Activated CD8-positive, alpha-beta memory T cell treated with anti-CD3 and anti-CD28 coated beads, Interleukin-2, amount 10 ng/mL, durations not matched to agents 7 days and 5 days (primary cell): ENCODE results near the gene ANKRD13B. TPM values are rescaled to one million over a fixed set of nuclear protein-coding genes. Genes with fewer than 3 reads are reported as not detected.
A peak's percentile ranks its signal among the peaks of the same experiment; 100 is the strongest.
"Not testable (repeated sequence)": the region's sequence is repeated elsewhere in the genome, so short reads cannot be mapped to it uniquely, and the experiment has no call there.

Source experiments
- ATAC-seq: fragments of 150-1000 bp; cut with Tn5 transposase; one replicate; pipeline ENCODE4 v1.10.0; 2021; ENCODE audit warnings: moderate library complexity
- CTCF ChIA-PET: fragments of 350-600 bp; sonication (Branson Sonifier 250); formaldehyde crosslinking; loops from one replicate; lab custom pipeline; 2021; ENCODE audit warnings: antibody characterized with exemption; lab: Charles Lee
- DNase-seq: peaks from one replicate; pipeline ENCODE4 v3.0.0-alpha.2; 2020
- H3K27ac Mint-ChIP-seq: one replicate; pipeline ENCODE4 v1.8.0; 2021; ENCODE audit warnings: mild to moderate bottlenecking, mixed read lengths
- H3K27me3 Mint-ChIP-seq: one replicate; pipeline ENCODE4 v1.8.0; 2021; ENCODE audit warnings: mixed read lengths
- H3K36me3 Mint-ChIP-seq: one replicate; pipeline ENCODE4 v1.8.0; 2021; ENCODE audit warnings: mild to moderate bottlenecking, mixed read lengths
- H3K4me1 Mint-ChIP-seq: one replicate; pipeline ENCODE4 v1.8.0; 2021; ENCODE audit warnings: mixed read lengths
- H3K4me3 Mint-ChIP-seq: one replicate; pipeline ENCODE4 v1.8.0; 2021; ENCODE audit warnings: mild to moderate bottlenecking, moderate library complexity, mixed read lengths
- H3K9me3 Mint-ChIP-seq: one replicate; pipeline ENCODE4 v1.8.0; 2022; ENCODE audit warnings: low read depth, mixed read lengths
- total RNA-seq, 2 experiments: library from RNA; stranded (reverse); gene quantifications; one replicate each; pipeline ENCODE4 v1.2.3, GENCODE V29; 2021

Gene ANKRD13B
- total RNA-seq: 10 to 100 TPM; 15.6 to 20.1 TPM

GRCh38 chr17:29592850-29593551 is at the start of gene ANKRD13B:
ANKRD13B (plus strand) TSS chr17:29593132; CDS start chr17:29593622, 490 bp downstream.
- H3K27ac Mint-ChIP-seq: peak within 1 kb of the TSS; percentile 82
- ATAC-seq (no peak), DNase-seq (peak; percentile 63)
- H3K36me3 Mint-ChIP-seq: no peaks in the 10 kb centered on the region
- CTCF ChIA-PET: interaction anchor here (0.9 to 5.1 kb wide), 9 partner anchors 12 to 223 kb away, joined by 3 to 137 read pairs (median 13); partner anchors contain the start of genes ABHD15 and TP53I13
- no peaks in the 10 kb centered on the region for H3K27me3 Mint-ChIP-seq
- no peaks in the 10 kb centered on the region for H3K9me3 Mint-ChIP-seq
- peaks cover 46% of the 10 kb centered on the region for H3K4me1 Mint-ChIP-seq
- H3K4me3 Mint-ChIP-seq: peak within 1 kb of the TSS; percentile 65

GRCh38 chr17:29544066-29544465 is 48.9 kb upstream of the ANKRD13B start:
- ATAC-seq: no peak
- Mint-ChIP-seq H3K27ac (no peak overlapping the region), H3K27me3 (no peaks in the 10 kb centered on the region), H3K36me3 (peaks cover 27% of the 10 kb centered on the region), H3K4me1 (peaks cover 17% of the 10 kb centered on the region), H3K4me3 (no peak overlapping the region), H3K9me3 (no peaks in the 10 kb centered on the region)
- CTCF ChIA-PET: no interaction called here
- DNase-seq: no peak

- ATAC-seq (no peak), DNase-seq (no peak)
- H3K9me3 Mint-ChIP-seq: no peaks in the 10 kb centered on the region
- CTCF ChIA-PET: interaction anchor here (1.1 to 1.5 kb wide), 3 partner anchors 9 to 176 kb away, joined by 3 to 5 read pairs (median 4); no protein-coding TSS in a partner anchor
- peaks cover 25% of the 10 kb centered on the region for H3K36me3 Mint-ChIP-seq
- no peaks in the 10 kb centered on the region for H3K27me3 Mint-ChIP-seq
- H3K4me3 Mint-ChIP-seq: no peak overlapping the region
- peaks cover 25% of the 10 kb centered on the region for H3K4me1 Mint-ChIP-seq
- H3K27ac Mint-ChIP-seq: no peak overlapping the region
Measured at GRCh38 chr17:29546085-29546484, 46.8 kb upstream of the ANKRD13B start.

GRCh38 chr17:29546830-29547229 is 46.1 kb upstream of the ANKRD13B start:
- Mint-ChIP-seq H3K27ac (peak overlapping the region; percentile 23), H3K9me3 (no peaks in the 10 kb centered on the region), H3K4me1 (peaks cover 25% of the 10 kb centered on the region), H3K27me3 (no peaks in the 10 kb centered on the region), H3K4me3 (no peak overlapping the region), H3K36me3 (peaks cover 25% of the 10 kb centered on the region)
- ATAC-seq: no peak
- CTCF ChIA-PET: interaction anchor here (1.2 to 1.5 kb wide), 2 partner anchors 10 to 45 kb away, joined by 3 to 5 read pairs; no protein-coding TSS in a partner anchor
- DNase-seq: no peak

- CTCF ChIA-PET: interaction anchor here (1.7 kb wide), 1 partner anchor 180 kb away, joined by 10 read pairs; no protein-coding TSS in a partner anchor
Measured at GRCh38 chr17:29549177-29549923, 43.6 kb upstream of the ANKRD13B start.

GRCh38 chr17:29555840-29556239 is 37.1 kb upstream of the ANKRD13B start:
- H3K27ac Mint-ChIP-seq: no peak overlapping the region

More at GRCh38 chr17:29549177-29549923, 43.6 kb upstream of the ANKRD13B start:
- Mint-ChIP-seq H3K4me1 (peaks cover 29% of the 10 kb centered on the region), H3K27ac (peak overlapping the region; percentile 36), H3K36me3 (peaks cover 10% of the 10 kb centered on the region), H3K9me3 (no peaks in the 10 kb centered on the region), H3K4me3 (no peak overlapping the region), H3K27me3 (no peaks in the 10 kb centered on the region)
- DNase-seq (no peak), ATAC-seq (peak; percentile 91)

GRCh38 chr17:29557085-29557738 is 35.7 kb upstream of the ANKRD13B start:
- no peaks in the 10 kb centered on the region for H3K9me3 Mint-ChIP-seq
- peaks cover 38% of the 10 kb centered on the region for H3K4me1 Mint-ChIP-seq
- H3K4me3 Mint-ChIP-seq: no peak overlapping the region
- peak overlapping the region; percentile 52 for H3K27ac Mint-ChIP-seq
- no peaks in the 10 kb centered on the region for H3K27me3 Mint-ChIP-seq
- ATAC-seq (peak; percentile 34), DNase-seq (no peak)
- CTCF ChIA-PET: interaction anchor here (0.8 to 3.1 kb wide), 8 partner anchors 8 to 376 kb away, joined by 3 to 11 read pairs (median 4); partner anchors contain the start of gene ABHD15
- peaks cover 9% of the 10 kb centered on the region for H3K36me3 Mint-ChIP-seq

More at GRCh38 chr17:29555840-29556239, 37.1 kb upstream of the ANKRD13B start:
- Mint-ChIP-seq H3K36me3 (peaks cover 6% of the 10 kb centered on the region), H3K4me3 (no peak overlapping the region), H3K4me1 (peaks cover 28% of the 10 kb centered on the region), H3K9me3 (no peaks in the 10 kb centered on the region), H3K27me3 (no peaks in the 10 kb centered on the region)
- no peak for ATAC-seq
- DNase-seq: no peak
- CTCF ChIA-PET: interaction anchor here (1.1 to 2.4 kb wide), 6 partner anchors 10 to 375 kb away, joined by 3 to 11 read pairs (median 4); partner anchors contain the start of gene ABHD15

- ATAC-seq: peak; percentile 70
Measured at GRCh38 chr17:29557739-29558116, 35.2 kb upstream of the ANKRD13B start.

GRCh38 chr17:29558139-29558538 is 34.8 kb upstream of the ANKRD13B start:
- Mint-ChIP-seq H3K27ac (peak overlapping the region; percentile 52), H3K36me3 (peaks cover 16% of the 10 kb centered on the region), H3K4me1 (peaks cover 44% of the 10 kb centered on the region)
- CTCF ChIA-PET: interaction anchor here (0.9 to 3.1 kb wide), 4 partner anchors 8 to 33 kb away, joined by 3 to 8 read pairs (median 4); partner anchors contain the start of gene ABHD15
- not testable (repeated sequence) for H3K4me3 Mint-ChIP-seq, DNase-seq, H3K9me3 Mint-ChIP-seq, ATAC-seq, H3K27me3 Mint-ChIP-seq

More at GRCh38 chr17:29557739-29558116, 35.2 kb upstream of the ANKRD13B start:
- Mint-ChIP-seq H3K4me3 (no peak overlapping the region), H3K27ac (peak overlapping the region; percentile 52), H3K36me3 (peaks cover 12% of the 10 kb centered on the region), H3K4me1 (peaks cover 40% of the 10 kb centered on the region), H3K9me3 (no peaks in the 10 kb centered on the region), H3K27me3 (no peaks in the 10 kb centered on the region)
- CTCF ChIA-PET: interaction anchor here (1.1 to 3.1 kb wide), 3 partner anchors 8 to 33 kb away, joined by 3 to 8 read pairs (median 4); partner anchors contain the start of gene ABHD15
- DNase-seq: no peak

- ATAC-seq: no peak
- Mint-ChIP-seq H3K4me1 (peaks cover 53% of the 10 kb centered on the region), H3K36me3 (peaks cover 20% of the 10 kb centered on the region), H3K27ac (no peak overlapping the region), H3K27me3 (no peaks in the 10 kb centered on the region), H3K4me3 (no peak overlapping the region), H3K9me3 (no peaks in the 10 kb centered on the region)
- CTCF ChIA-PET: interaction anchor here (0.6 to 3.1 kb wide), 4 partner anchors 8 to 190 kb away, joined by 3 to 11 read pairs (median 7); partner anchors contain the start of gene ABHD15
- DNase-seq: no peak
Measured at GRCh38 chr17:29559640-29560039, 33.3 kb upstream of the ANKRD13B start.

GRCh38 chr17:29560316-29560715 is 32.6 kb upstream of the ANKRD13B start:
- H3K27ac Mint-ChIP-seq: no peak overlapping the region
- H3K4me1 Mint-ChIP-seq: peaks cover 57% of the 10 kb centered on the region
- peaks cover 20% of the 10 kb centered on the region for H3K36me3 Mint-ChIP-seq
- H3K4me3 Mint-ChIP-seq: no peak overlapping the region
- H3K27me3 Mint-ChIP-seq: no peaks in the 10 kb centered on the region
- H3K9me3 Mint-ChIP-seq: no peaks in the 10 kb centered on the region
- ATAC-seq (no peak), DNase-seq (no peak)
- CTCF ChIA-PET: interaction anchor here (1.6 to 2.3 kb wide), 2 partner anchors 24 to 191 kb away, joined by 6 to 11 read pairs; no protein-coding TSS in a partner anchor
